GM21528 (cell line): Measurements from ENCODE around the gene NTRK2.

ENCODE experiments used
- ATAC-seq: cut with Tn5 transposase; IDR thresholded peaks from one replicate; pipeline ENCODE4 v1.9.1; 2021; ENCODE audit warnings: mild to moderate bottlenecking, moderate library complexity; ENCODE audit not compliant: unreplicated experiment, low FRiP score

The NTRK2 gene

GRCh38 chr9:84996716-84997115, 327.2 kb downstream of the NTRK2 start:
- ATAC-seq = no peak

- ATAC-seq = no peak
Observed at GRCh38 chr9:84997472-84997871, 327.9 kb downstream of the NTRK2 start.

- no peak for ATAC-seq
Observed at GRCh38 chr9:84998639-84999038, 329.1 kb downstream of the NTRK2 start.

GRCh38 chr9:84999788-85000187, 330.3 kb downstream of the NTRK2 start:
- no peak for ATAC-seq

DNA sequence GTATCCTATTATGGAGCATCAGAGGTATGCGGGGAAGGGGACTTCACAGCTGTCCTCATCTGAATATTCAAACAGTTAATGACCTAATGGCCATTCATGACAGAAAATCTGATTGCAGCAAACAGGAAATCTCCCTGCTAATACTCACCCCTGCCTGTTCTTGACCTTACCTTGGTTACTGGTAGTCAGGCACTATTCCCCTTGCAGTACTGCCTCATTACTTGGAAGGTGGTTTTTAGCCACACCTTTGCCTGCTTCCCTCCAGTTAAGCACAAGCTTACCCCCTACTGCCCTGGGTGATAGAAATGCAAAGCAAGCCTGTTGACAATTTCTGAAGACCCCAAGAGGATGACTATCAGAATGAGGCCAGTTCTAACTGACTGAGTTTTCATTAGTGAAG, 332.4 kb downstream of the NTRK2 start:
- ATAC-seq = no peak

DNA sequence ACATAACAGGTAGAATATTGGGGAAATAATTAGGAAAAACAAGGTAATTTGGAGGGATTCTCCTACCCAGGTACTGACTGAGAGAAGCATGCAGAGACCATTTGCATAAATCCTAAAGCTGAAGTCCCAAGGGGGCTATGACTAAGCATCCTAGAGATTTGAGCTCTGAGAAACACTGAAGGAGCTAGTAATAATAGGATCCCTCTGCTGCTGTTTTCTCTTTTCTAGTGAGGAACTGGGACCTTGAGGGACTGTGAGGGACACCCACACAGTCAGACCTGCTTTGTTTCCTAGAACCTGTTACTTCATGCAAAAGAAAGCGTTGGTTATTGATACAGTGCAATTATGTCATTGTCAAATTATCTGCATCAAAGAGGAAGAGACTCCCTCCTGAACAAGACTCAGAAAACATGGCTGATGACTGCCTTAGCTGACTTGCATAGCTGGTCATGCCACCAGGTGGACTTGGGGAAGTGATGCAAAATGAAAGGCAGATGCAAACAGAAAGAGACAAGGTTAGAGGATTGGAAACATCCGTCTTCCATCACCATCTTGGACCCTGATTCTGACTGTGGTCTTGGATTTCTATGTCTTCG, 335.4 kb downstream of the NTRK2 start:
- no peak for ATAC-seq

- no peak for ATAC-seq
Observed at GRCh38 chr9:85007748-85008147, 338.2 kb downstream of the NTRK2 start.

GRCh38 chr9:85008215-85008614, 338.7 kb downstream of the NTRK2 start:
- no peak for ATAC-seq

DNA sequence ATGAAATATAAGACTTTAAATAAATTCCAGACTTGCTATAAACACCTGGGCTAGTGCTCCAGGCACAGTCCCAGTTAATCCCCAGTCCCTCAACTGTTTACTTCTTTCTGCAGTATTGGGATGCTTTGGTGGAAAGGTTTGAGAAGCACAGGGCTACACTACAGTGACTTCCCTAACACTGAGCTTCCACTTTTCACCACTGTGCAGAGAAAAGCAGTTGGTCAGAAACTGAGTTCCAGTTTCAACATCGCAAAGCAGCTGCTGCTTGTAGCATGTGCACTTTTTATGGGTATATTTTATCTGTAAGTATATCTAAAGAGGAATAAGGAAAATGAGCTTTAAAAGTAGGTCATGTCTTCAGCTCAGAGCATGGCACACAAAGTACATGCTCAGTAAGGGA, 339.7 kb downstream of the NTRK2 start:
- ATAC-seq = peak; percentile 82

- ATAC-seq = no peak
Observed at GRCh38 chr9:85013703-85014102, 344.2 kb downstream of the NTRK2 start.

- no peak for ATAC-seq
Observed at GRCh38 chr9:85014292-85014691, 344.8 kb downstream of the NTRK2 start.

DNA sequence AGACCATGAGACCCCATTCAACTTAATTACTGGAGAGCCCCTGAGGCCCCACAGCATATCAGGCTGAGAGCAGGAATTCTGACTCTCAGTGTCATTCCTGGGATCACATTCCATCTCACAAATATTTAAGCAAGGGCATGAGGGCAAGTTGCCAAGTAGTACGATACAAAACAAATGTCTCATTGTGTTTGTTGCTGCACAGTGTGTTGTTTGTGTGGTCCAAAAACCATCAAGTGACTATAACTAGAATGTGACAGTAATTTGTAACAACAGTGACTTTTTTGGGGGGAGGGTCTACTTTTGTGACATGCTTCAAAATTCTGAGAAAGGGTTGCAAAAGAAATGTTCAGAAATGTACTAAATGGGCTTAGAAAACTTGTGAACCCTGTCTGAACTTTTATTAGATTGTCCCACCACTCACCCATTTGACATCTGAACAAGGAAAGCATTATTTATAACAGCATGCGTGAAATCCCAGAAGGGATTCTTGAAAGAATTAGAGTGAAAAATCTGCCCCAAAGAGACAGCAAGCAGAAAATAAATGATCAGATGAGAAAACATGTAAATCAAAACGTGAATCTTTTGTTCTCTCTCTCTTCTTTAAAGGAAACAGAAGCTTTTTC, 347.0 kb downstream of the NTRK2 start:
- ATAC-seq = no peak

DNA sequence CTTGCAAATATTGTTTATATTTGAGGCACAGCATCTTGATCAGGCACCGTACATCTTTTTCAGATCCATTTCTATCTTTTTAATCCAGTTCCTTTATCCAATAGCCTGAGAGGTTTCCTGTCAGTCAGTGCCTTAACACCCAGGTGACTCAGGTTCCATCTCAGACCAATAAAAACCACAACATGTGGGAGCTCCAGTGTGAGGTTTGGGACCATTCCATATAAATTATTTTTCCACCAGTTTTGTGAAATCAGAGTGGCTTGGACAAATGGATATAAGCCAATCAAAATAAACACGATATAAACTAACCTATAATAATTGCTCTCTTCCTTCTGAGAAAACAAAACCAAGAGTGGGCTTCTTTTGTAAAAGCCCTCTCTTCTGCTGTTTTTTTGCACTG, 351.3 kb downstream of the NTRK2 start:
- ATAC-seq = no peak

DNA sequence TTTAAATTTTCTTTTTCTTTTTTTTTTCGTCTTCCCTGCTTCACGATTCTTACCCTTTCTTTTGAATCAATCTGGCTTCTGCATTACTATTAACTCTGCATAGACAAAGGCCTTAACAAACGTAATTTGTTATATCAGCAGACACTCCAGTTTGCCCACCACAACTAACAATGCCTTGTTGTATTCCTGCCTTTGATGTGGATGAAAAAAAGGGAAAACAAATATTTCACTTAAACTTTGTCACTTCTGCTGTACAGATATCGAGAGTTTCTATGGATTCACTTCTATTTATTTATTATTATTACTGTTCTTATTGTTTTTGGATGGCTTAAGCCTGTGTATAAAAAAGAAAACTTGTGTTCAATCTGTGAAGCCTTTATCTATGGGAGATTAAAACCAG, 352.2 kb downstream of the NTRK2 start:
- no peak for ATAC-seq

- ATAC-seq = no peak
Observed at GRCh38 chr9:85024374-85024773, 354.8 kb downstream of the NTRK2 start.

- no peak for ATAC-seq
Observed at GRCh38 chr9:85025638-85026037, 356.1 kb downstream of the NTRK2 start.

GRCh38 chr9:85027870-85028269, 358.3 kb downstream of the NTRK2 start:
- ATAC-seq = no peak

DNA sequence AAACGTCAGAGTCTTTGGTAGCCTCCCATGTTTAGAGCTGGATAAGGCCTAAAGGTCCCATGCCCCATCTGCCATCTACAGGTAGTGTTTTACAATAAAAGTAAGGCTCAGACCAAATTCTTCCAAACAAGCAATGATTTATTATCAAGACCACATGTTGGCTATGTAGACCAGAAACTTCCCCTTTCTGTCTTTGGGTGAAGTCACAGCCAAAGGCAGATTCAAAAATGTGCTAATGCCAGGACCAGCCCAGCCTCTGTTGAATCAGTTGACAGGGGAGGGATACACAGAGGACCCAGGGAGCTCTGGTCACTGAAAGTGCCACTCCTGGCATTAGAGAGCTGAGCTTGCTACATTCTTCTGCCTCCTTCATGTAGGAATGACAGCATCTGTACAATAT, 360.8 kb downstream of the NTRK2 start:
- no peak for ATAC-seq

DNA sequence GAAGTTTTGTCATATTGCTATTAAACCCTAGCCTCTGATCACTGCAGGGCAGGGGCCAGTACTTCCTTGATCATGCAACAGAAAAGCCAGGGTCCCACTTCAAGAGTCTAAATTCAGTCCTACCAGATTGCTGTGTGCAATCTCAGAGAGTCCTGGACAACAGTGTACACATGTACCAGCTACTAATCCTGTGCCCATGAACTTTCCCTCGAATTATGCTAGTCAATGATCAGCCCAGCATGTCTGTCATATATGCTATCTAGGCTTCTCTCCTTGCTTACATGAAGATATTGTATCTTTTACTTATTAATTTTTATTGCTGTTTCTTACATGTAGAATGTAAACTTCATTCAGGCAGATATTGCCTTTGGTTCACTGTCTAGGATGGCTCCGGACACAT, 367.0 kb downstream of the NTRK2 start:
- no peak for ATAC-seq

GRCh38 chr9:85038061-85038460, 368.5 kb downstream of the NTRK2 start:
- ATAC-seq = no peak

DNA sequence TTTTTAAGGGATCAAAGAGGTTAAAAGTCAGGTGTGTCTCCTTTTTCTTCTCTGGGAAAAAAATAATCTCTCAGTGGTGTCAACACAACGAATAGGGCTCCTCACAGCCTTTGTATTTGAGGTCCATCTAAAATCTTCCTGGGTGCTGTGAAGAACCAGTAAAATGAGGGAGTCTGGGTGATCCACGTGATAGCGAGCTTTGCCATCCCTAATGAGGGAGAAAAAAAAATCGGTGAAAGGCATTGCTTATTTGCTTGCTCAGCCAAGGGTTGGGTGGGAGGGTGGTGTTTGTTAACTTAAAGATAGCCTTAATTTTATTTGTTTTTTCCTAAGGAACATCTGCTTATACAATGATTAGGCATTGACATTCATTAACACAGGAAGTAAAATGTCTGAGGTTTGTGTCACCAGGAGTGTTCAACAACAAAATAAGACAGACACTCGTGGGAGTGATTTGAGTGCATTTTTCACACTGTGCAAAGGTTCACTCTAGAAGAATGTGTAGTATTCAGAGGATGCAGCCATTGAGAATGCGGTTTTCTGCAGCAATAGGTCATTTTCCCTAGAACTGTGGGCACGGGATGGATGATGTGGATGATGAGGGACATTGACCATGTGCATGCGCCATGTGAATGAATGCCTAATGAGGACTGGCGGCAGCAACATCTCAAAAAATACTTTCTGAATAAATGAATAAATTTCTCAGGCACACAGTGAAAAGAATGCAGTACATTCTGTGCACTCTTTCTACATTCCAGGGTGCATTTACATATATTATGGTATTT, 369.5 kb downstream of the NTRK2 start:
- ATAC-seq = no peak

- ATAC-seq = no peak
Observed at GRCh38 chr9:85040146-85040545, 370.6 kb downstream of the NTRK2 start.
